RPMI8226 (cell line): ENCODE data around the gene JAKMIP2.
A peak's percentile ranks its signal among the peaks of the same experiment; 100 is the strongest.

Experiments
- DNase-seq: peaks from one replicate; pipeline ENCODE4 v3.0.0-alpha.2; 2015

The JAKMIP2 gene

GRCh38 chr5:147786142-147786541 is 3.6 kb upstream of the JAKMIP2 start:
- no peak for DNase-seq

GRCh38 chr5:147784146-147784987 is 1.8 kb upstream of the JAKMIP2 start:
- no peak for DNase-seq

- no peak for DNase-seq
These were observed 1.5 kb downstream of the JAKMIP2 start for GRCh38 chr5:147780924-147781573.

GRCh38 chr5:147779694-147780093 is 2.8 kb downstream of the JAKMIP2 start:
- DNase-seq: no peak

GRCh38 chr5:147776989-147777388 is 5.5 kb downstream of the JAKMIP2 start:
- DNase-seq: no peak

- no peak for DNase-seq
These were observed 8.9 kb downstream of the JAKMIP2 start for GRCh38 chr5:147773587-147773986.

- peak; percentile 31 for DNase-seq
These were observed 9.4 kb downstream of the JAKMIP2 start for GRCh38 chr5:147773139-147773538.

- no peak for DNase-seq
These were observed 15.5 kb downstream of the JAKMIP2 start for GRCh38 chr5:147767048-147767447.

- DNase-seq: no peak
These were observed 18.6 kb downstream of the JAKMIP2 start for GRCh38 chr5:147763791-147764525.

- no peak for DNase-seq
These were observed 22.2 kb downstream of the JAKMIP2 start for GRCh38 chr5:147760086-147760875.

GRCh38 chr5:147759441-147759840 is 23.1 kb downstream of the JAKMIP2 start:
- DNase-seq: no peak

GRCh38 chr5:147756566-147756965 is 26.0 kb downstream of the JAKMIP2 start:
- peak; percentile 77 for DNase-seq

- DNase-seq: no peak
These were observed 28.0 kb downstream of the JAKMIP2 start for GRCh38 chr5:147754372-147755122.

- no peak for DNase-seq
These were observed 28.8 kb downstream of the JAKMIP2 start for GRCh38 chr5:147753765-147754164.

- DNase-seq: no peak
These were observed 29.8 kb downstream of the JAKMIP2 start for GRCh38 chr5:147752666-147753290.

GRCh38 chr5:147752033-147752432 is 30.5 kb downstream of the JAKMIP2 start:
- no peak for DNase-seq

GRCh38 chr5:147751156-147751830 is 31.2 kb downstream of the JAKMIP2 start:
- no peak for DNase-seq

- no peak for DNase-seq
These were observed 32.5 kb downstream of the JAKMIP2 start for GRCh38 chr5:147750065-147750464.

GRCh38 chr5:147748590-147748989 is 33.9 kb downstream of the JAKMIP2 start:
- peak; percentile 32 for DNase-seq

- no peak for DNase-seq
These were observed 35.5 kb downstream of the JAKMIP2 start for GRCh38 chr5:147746986-147747385.
